GM23248 (cell line): Measurements from ENCODE around the gene CEL. TPM values are rescaled to one million over a fixed set of nuclear protein-coding genes. Genes with fewer than 3 reads are reported as not detected.

Experiments used
- DNase-seq: peaks from one replicate; pipeline ENCODE4 v3.0.0-alpha.2; 2015
- H2AFZ ChIP-seq: fragments of 200-600 bp; sonication (generic); 2 replicates; pipeline ENCODE4 v1.6.1; 2016; ENCODE audit warnings: antibody characterized with exemption
- H3F3A ChIP-seq: fragments of 200-600 bp; sonication (generic); 2 replicates; pipeline ENCODE4 v1.6.1; 2016; ENCODE audit warnings: mild to moderate bottlenecking, antibody characterized with exemption, mixed run types; ENCODE audit not compliant: insufficient read depth
- H3K27ac ChIP-seq: fragments of 200-600 bp; sonication (generic); 2 replicates; pipeline ENCODE4 v1.5.1; 2016; ENCODE audit warnings: mild to moderate bottlenecking
- H3K27me3 ChIP-seq: fragments of 200-600 bp; sonication (generic); replicated peaks from 2 replicates; pipeline ENCODE4 v1.6.1; 2016; ENCODE audit warnings: mild to moderate bottlenecking; ENCODE audit not compliant: insufficient read depth
- H3K36me3 ChIP-seq: fragments of 200-600 bp; sonication (generic); 2 replicates; pipeline ENCODE4 v1.6.1; 2016; ENCODE audit warnings: low read depth, mild to moderate bottlenecking
- H3K4me1 ChIP-seq: fragments of 200-600 bp; sonication (generic); 2 replicates; pipeline ENCODE4 v1.6.1; 2016; ENCODE audit warnings: mild to moderate bottlenecking; ENCODE audit not compliant: insufficient read depth
- H3K4me2 ChIP-seq: fragments of 200-600 bp; sonication (generic); one replicate; pipeline ENCODE4 v1.6.1; 2016; ENCODE audit warnings: mild to moderate bottlenecking; ENCODE audit not compliant: unreplicated experiment
- H3K4me3 ChIP-seq: fragments of 200-600 bp; sonication (generic); 2 replicates; pipeline ENCODE4 v1.5.1; 2016; ENCODE audit warnings: mild to moderate bottlenecking
- H3K79me2 ChIP-seq: fragments of 200-600 bp; sonication (generic); 2 replicates; pipeline ENCODE4 v1.6.1; 2016; ENCODE audit warnings: mild to moderate bottlenecking; ENCODE audit not compliant: insufficient read depth
- H3K9ac ChIP-seq: fragments of 200-600 bp; sonication (generic); 2 replicates; pipeline ENCODE4 v1.6.1; 2016; ENCODE audit warnings: mild to moderate bottlenecking
- H3K9me2 ChIP-seq: fragments of 200-600 bp; sonication (generic); 2 replicates; pipeline ENCODE4 v1.6.1; 2016; ENCODE audit warnings: mixed run types, mild to moderate bottlenecking, moderate library complexity; ENCODE audit not compliant: insufficient read depth
- H3K9me3 ChIP-seq: fragments of 200-600 bp; sonication (generic); one replicate; pipeline ENCODE4 v1.6.1; 2017; ENCODE audit warnings: low read depth
- H4K20me1 ChIP-seq: fragments of 200-600 bp; sonication (generic); 2 replicates; pipeline ENCODE4 v1.6.0; 2016; ENCODE audit not compliant: insufficient read depth
- EZH2 ChIP-seq: fragments of 200-600 bp; sonication (generic); IDR thresholded peaks from 2 replicates; pipeline ENCODE4 v1.6.1; 2018; ENCODE audit warnings: antibody characterized with exemption, mild to moderate bottlenecking; ENCODE audit not compliant: insufficient read depth, poor library complexity, severe bottlenecking
- EZH2phosphoT487 ChIP-seq: fragments of 200-600 bp; sonication (generic); IDR thresholded peaks from 2 replicates; pipeline ENCODE4 v1.6.1; 2018; ENCODE audit warnings: antibody characterized with exemption, moderate library complexity, mild to moderate bottlenecking, low read depth; ENCODE audit not compliant: insufficient read depth
- WGBS, 2 experiments: methylation state at CpG; one replicate each; pipeline ENCODE4 v1.1.6; 2015 to 2017; ENCODE audit warnings: low lambda C conversion rate in 2 of 2, low coverage in 1 of 2; ENCODE audit errors: missing lambda C conversion rate in 2 of 2; 5-methylcytosine and 5-hydroxymethylcytosine counted together
- in situ Hi-C: fragments of 300-500 bp; cut with MboI; formaldehyde crosslinking; loops from 2 replicates; pipeline ENCODE4 v1.15.0; 2020
- polyA plus RNA-seq: library from polyadenylated mRNA; unstranded; fragments of >200 nt; fragmentation: Nextera tagmentation; extraction: Ambion mirVana; gene quantifications from 2 replicates; pipeline ENCODE4 v1.2.1, GENCODE V29; 2016
- total RNA-seq: library from RNA; depleted of rRNA; stranded (reverse); fragments of >200 nt; shearing (Covaris generic); gene quantifications from 2 replicates; pipeline ENCODE4 v1.2.3, GENCODE V29; 2014

CEL gene
- total and polyA plus RNA-seq, 2 experiments from 2014 or later = 0.22 TPM; not detected in 1

GRCh38 chr9:133088146-133088750, 26.5 kb downstream of the CEL start:
- Histone ChIP-seq H3K9me2 (no peaks in the 10 kb centered on the region), H4K20me1 (no peaks in the 10 kb centered on the region), H3F3A (0 out of 2 replicates have a peak, but pooled peaks cover 5% of the 10 kb centered on the region), H3K4me3 (no peak overlapping the region), H3K27ac (no peak overlapping the region), H3K9ac (no peak overlapping the region), H3K79me2 (no peaks in the 10 kb centered on the region), H2AFZ (no peak overlapping the region), H3K4me2 (no peak overlapping the region), H3K9me3 (no peaks in the 10 kb centered on the region), H3K4me1 (no peaks in the 10 kb centered on the region), H3K36me3 (no peaks in the 10 kb centered on the region), H3K27me3 (no peaks in the 10 kb centered on the region)
- in situ Hi-C loops = no loop called here
- DNase-seq = no peak
- TF ChIP-seq EZH2phosphoT487 (no peak), EZH2 (no peak)
- 68 to 75% methylated on average over 10 of the region's 10 CpGs for WGBS, 2 experiments

DNA sequence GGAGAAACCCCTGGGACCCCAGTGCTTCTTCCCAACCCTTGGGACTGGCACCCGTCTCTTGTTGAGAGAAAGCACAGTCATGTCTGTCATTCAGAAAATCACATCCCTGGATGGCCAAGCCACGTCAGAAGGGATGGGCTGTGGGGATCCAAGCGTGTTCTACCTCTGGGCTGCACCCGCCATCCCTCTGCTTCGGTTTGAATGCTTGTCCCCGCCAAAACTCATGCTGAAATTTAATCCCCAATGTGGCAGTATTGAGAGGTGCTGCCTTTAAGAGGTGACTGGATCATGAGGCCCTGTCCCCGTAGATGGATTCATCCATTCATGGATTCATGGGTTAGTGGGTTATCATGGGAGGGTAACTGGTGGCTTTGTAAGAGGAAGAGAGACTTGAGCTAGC, 27.0 kb downstream of the CEL start:
- H3K4me3 ChIP-seq = no peak overlapping the region
- H3K4me1 ChIP-seq = no peaks in the 10 kb centered on the region
- H3K36me3 ChIP-seq = no peaks in the 10 kb centered on the region
- DNase-seq = no peak
- 0 out of 2 replicates have a peak, but pooled peaks cover 5% of the 10 kb centered on the region for H3F3A ChIP-seq
- H4K20me1 ChIP-seq = no peaks in the 10 kb centered on the region
- H3K79me2 ChIP-seq = no peaks in the 10 kb centered on the region
- H3K27ac ChIP-seq = no peak overlapping the region
- no peaks in the 10 kb centered on the region for H3K9me3 ChIP-seq
- no peak for TF ChIP-seq EZH2
- TF ChIP-seq EZH2phosphoT487 = no peak
- no peaks in the 10 kb centered on the region for H3K27me3 ChIP-seq
- in situ Hi-C loops = no loop called here
- WGBS, 2 experiments = 65 to 75% methylated on average over 7 of the region's 7 CpGs
- no peaks in the 10 kb centered on the region for H3K9me2 ChIP-seq
- no peak overlapping the region for H3K4me2 ChIP-seq
- H2AFZ ChIP-seq = no peak overlapping the region
- H3K9ac ChIP-seq = no peak overlapping the region

DNA sequence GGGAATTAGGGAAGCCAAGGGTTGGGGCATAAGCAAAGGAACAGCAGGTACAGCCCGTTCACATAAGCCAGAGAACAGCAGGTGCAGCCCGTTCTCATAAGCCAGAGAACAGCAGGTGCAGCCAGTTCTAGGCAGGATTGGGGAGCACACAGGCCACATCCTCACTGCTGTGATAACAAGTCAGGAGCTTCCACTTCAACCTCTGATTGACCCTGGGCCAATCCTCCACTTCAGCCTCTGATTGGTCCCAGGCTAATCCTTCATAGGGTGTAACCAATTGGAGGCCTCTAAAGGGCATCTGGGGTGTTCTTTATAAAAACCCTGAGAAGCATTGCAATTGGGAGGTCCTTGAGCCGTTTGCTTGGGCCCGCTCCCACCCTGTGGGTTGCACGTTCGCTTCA, 27.5 kb downstream of the CEL start:
- Histone ChIP-seq H3K4me1 (no peaks in the 10 kb centered on the region), H3K27me3 (no peaks in the 10 kb centered on the region), H4K20me1 (no peaks in the 10 kb centered on the region), H3K9me3 (no peaks in the 10 kb centered on the region), H3K4me2 (no peak overlapping the region), H3K4me3 (no peak overlapping the region), H3K27ac (no peak overlapping the region), H3K9ac (no peak overlapping the region), H3F3A (0 out of 2 replicates have a peak, but pooled peaks cover 5% of the 10 kb centered on the region), H3K9me2 (no peaks in the 10 kb centered on the region), H3K79me2 (no peaks in the 10 kb centered on the region), H2AFZ (no peak overlapping the region), H3K36me3 (no peaks in the 10 kb centered on the region)
- WGBS, 2 experiments = 78 to 79% methylated on average over 6 of the region's 6 CpGs
- in situ Hi-C loops = no loop called here
- no peak for DNase-seq
- no peak for TF ChIP-seq EZH2
- TF ChIP-seq EZH2phosphoT487 = no peak

DNA sequence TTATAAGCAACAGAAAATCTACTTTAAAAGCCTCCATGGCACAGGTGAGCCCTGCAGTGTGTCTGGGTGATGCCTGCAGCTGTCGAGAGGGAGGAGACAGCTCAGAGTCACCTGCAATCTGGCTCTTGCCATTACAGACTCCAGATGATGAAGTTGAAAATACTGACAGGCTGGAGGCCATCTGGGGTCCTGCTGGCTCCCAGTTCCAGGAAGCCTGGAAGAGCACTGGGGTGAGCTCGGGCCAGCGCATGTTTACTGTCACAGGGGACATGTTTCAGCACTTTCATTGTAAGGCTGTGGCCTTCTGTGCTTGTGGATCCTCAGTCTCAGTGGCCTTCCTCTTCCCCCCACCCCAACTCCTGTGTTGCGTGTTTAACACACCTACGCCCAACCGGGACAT, 28.4 kb downstream of the CEL start:
- Histone ChIP-seq H3F3A (0 out of 2 replicates have a peak, but pooled peaks cover 5% of the 10 kb centered on the region), H2AFZ (no peak overlapping the region), H3K9ac (no peak overlapping the region), H3K36me3 (no peaks in the 10 kb centered on the region), H3K4me3 (no peak overlapping the region), H3K27me3 (no peaks in the 10 kb centered on the region), H3K4me1 (no peaks in the 10 kb centered on the region), H3K79me2 (no peaks in the 10 kb centered on the region), H3K4me2 (no peak overlapping the region), H3K9me2 (no peaks in the 10 kb centered on the region), H4K20me1 (no peaks in the 10 kb centered on the region), H3K27ac (no peak overlapping the region), H3K9me3 (no peaks in the 10 kb centered on the region)
- WGBS, 2 experiments = 45 to 52% methylated on average over 5 of the region's 6 CpGs
- in situ Hi-C loops = no loop called here
- no peak for DNase-seq
- TF ChIP-seq EZH2phosphoT487 (no peak), EZH2 (no peak)
